ENCODE data around the gene MON1A.

DNA sequence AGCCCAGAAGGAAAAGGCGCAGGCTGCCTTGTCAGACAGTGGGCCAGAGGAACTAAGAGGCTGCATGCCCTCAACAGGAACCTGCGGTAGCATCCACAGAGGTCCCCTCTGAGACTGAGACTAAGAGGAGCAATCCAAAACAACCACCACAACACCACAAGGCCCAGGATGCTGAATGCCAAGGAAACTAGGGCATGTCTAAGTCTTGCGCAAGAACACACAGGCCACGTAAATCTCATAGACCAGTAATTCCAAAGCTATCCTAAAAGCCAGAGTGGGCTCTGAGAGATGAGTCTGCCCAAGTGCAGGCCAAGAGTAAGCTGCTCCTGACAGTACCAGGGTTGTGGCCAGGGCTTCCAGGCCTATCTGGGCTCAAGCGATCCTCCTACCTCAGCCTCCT is 12.9 kb downstream of the MON1A start:
- TF ChIP-seq, protein P1, sequence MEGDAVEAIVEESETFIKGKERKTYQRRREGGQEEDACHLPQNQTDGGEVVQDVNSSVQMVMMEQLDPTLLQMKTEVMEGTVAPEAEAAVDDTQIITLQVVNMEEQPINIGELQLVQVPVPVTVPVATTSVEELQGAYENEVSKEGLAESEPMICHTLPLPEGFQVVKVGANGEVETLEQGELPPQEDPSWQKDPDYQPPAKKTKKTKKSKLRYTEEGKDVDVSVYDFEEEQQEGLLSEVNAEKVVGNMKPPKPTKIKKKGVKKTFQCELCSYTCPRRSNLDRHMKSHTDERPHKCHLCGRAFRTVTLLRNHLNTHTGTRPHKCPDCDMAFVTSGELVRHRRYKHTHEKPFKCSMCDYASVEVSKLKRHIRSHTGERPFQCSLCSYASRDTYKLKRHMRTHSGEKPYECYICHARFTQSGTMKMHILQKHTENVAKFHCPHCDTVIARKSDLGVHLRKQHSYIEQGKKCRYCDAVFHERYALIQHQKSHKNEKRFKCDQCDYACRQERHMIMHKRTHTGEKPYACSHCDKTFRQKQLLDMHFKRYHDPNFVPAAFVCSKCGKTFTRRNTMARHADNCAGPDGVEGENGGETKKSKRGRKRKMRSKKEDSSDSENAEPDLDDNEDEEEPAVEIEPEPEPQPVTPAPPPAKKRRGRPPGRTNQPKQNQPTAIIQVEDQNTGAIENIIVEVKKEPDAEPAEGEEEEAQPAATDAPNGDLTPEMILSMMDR (IDR thresholded peaks at IDR 0.05; ENCODE audit: low read depth, low read length), result no peak
- no peak for TF ChIP-seq EZH2phosphoT487 (IDR thresholded peaks at IDR 0.05; ENCODE audit: low read depth)
